HG02943 (cell line): Measurements from ENCODE around the gene CRIP1.

ENCODE experiments used
- ATAC-seq: cut with Tn5 transposase; IDR thresholded peaks from one replicate; pipeline ENCODE4 v1.9.1; 2021; ENCODE audit warnings: mild to moderate bottlenecking, low read depth, moderate library complexity; ENCODE audit not compliant: unreplicated experiment

CRIP1 gene

DNA sequence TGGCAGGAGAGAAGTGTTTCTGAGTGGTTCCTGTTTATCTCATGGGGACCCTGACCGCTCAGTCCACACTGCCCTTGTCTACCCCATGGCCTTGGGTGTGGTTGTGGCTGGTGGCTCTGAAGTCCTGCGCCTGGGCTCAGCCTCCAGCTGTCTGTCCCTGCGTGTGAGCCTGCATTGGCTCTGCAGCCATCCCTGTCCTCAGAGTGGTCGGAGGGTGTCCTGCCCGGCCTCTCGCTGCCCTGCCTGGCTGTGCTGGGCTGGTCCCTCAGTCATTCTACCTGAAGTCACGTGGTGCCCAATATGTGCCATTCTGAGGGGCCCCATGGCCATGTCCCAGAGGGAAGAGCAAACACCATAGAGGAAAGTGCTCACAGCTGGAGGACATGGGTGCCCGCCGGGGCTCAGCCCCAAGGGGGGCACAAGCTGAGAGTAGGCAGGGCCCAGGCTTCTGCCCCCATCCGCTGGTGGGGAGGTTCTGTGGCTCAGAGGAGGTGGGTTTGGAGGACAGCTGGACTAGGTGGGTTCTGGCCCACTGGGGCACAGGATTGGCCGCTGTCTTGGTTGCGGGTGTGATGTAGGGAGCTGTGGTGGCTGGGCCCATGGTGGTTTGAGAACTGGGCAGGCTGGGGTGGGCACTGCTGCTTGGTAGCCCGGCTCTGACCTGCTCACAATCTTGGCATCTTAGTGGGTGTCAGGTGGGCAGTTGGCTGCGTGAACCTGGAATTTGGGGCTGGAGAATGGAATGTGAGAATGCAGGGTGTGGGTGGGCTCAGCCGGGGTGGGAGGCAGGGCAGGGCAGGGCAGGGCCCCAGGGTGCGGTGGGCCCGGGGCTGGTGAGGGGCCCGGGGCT lies 16.0 kb downstream of the CRIP1 start:
- ATAC-seq, result no peak

DNA sequence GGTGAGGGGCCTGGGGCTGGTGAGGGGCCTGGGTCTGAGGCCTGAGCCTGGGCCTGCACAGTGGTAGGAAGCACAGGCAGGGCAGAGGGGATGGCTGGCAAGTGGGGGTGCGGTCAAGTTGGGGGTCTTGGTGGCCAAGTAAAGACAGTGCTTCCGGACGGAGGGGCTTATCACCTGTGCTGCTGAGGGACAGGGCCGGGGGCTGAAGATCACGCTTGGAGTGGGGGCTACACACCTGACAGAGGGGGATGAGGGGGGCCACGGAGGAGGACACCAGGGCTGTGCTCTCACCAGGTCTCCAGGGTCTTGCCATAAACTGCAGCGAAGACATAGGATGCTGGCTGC lies 16.6 kb downstream of the CRIP1 start:
- no peak for ATAC-seq

GRCh38 chr14:105503935-105504692 lies 17.4 kb downstream of the CRIP1 start:
- no peak for ATAC-seq

- ATAC-seq, result no peak
Measured at GRCh38 chr14:105505101-105505500, 18.4 kb downstream of the CRIP1 start.

DNA sequence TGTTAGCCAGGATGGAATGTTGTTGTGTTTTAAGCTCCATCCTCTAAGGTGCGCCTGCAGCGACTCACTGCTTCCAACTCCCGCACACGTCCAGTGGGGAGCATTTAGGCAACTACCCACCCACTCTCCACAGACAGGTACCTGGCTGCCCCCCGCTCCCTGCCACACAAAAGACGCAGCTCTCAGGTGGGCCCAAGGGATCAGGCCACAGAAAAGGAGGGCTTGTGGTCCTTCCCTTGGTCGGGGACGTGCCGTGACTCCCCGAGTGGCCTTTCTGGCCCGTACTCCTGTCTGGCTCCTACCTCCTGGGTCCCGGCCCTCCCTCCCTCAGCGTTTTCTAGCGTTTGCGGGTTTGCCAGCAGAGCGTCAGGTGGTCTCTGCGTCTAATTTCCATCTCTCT lies 20.6 kb downstream of the CRIP1 start:
- no peak for ATAC-seq

DNA sequence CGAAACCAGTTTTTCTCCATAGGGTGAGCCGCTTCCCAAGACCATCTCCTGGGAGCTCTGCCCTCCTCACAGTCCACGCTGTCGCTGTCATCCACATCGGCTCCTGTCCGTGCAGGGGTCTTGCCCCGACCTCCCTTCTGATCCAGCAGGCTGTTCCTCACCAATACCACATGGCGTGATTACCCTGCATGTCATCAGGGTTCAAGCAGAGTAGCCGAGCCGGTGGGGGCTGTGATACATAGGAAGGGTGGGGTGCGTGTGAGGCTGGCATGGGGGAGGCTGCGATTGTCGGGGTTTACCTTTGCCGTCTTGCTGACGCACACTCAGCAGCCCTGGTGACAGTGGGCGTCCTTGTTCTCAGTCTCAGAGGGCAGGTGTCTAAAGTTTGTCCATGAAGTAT lies 21.4 kb downstream of the CRIP1 start:
- ATAC-seq, result no peak

DNA sequence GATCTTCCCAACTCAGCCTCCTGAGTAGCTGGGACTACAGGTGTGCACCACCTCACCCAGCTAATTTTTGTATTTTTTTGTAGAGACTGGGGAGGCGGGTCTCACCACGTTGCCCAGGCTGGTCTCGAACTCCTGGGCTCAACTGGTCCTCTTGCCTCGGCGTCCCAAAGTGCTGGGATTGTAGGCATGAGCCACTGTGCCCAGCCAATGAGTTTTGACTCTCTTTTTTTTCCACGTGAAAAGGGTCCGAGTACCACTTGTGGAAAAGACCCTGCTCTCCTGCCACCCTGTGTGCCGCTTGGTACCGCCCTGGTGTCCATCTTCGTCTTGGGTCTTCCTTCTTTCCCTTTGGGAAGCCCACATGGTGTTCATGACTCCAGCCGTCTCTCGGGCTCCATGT lies 21.9 kb downstream of the CRIP1 start:
- no peak for ATAC-seq

- no peak for ATAC-seq
Measured at GRCh38 chr14:105517096-105517495, 30.4 kb downstream of the CRIP1 start.

DNA sequence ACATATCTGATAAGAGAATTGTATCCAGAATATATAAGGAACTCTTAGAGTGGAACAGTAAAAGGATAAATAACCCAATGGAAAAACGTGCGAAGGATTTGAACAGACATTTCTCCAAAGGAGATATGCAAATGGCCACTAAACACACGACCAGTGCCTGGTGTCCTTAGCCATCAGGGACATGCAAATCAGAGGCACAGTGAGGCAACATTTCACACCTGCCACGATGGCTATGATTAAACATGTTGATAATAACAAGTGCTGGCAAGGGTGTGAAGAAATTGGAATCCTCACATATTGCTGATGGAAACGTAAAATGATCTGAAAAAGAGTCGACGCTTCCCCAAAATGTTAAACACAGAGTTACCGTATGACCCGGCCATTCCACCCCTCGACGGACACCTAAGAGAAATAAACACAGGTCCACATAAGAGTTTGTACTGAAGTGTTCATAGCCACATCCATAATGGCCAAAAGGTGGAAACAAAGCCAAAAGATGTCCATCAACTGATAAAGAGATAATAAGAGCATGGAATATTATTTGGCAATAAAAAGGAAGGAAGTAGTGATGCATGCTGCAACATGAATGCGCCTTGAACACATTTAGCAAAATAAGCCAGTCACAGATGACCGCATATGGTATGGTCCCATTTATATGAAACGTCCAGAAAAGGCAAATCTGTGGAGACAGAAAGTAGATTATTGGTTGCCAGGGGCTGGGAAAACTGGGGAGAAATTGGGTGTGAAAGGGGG lies 33.4 kb downstream of the CRIP1 start:
- no peak for ATAC-seq

DNA sequence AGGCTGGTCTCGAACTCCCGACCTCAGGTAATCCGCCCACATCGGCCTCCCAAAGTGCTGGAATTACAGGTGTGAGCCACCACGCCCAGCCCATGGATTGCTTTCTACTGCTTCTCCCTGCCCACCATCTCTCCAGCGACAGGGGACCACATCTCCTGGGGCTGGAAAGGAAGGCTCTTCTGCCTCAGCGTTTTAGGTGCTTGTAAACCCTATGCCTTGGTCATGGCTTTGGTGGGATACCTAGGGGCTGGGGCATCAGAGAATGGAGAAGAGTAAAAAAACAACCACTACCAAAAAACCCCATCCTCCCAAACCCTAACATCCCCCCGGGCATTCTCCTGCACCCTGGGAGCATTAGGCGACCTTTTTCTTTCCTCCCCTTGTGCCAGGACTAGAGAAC lies 38.6 kb downstream of the CRIP1 start:
- no peak for ATAC-seq

- ATAC-seq, result no peak
Measured at GRCh38 chr14:105525861-105526775, 39.4 kb downstream of the CRIP1 start, which contains the start of gene TMEM121. Gene TMEM121, plus strand, starts transcription at chr14:105526583. Its CDS starts 2,252 bp downstream, at chr14:105528835.

GRCh38 chr14:105526776-105527380 lies 40.2 kb downstream of the CRIP1 start:
- no peak for ATAC-seq

DNA sequence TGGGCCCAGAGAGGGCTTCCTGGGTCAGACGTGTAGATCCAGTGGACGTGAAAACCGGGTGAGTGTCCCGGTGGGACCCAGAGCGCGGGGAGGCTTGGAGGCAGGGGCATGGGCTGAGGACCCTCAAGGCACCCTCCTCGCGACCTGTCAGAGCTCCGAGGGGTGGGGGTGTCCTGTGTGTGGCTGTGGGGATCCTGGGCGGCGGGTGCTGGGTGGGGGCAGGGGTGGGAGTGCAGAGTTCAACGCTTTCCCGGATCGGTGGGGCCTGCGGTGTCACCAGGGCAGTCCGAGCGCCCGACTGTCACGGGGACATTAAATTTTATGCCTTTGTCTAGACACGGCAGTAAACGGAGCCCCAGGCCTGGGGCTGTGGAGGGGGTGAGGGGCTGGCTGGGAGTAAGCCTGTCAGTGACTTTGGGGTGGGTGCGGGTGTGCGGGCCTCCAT lies 40.7 kb downstream of the CRIP1 start:
- no peak for ATAC-seq

GRCh38 chr14:105527826-105528585 lies 41.3 kb downstream of the CRIP1 start:
- no peak for ATAC-seq

GRCh38 chr14:105528586-105529318 lies 42.1 kb downstream of the CRIP1 start:
- ATAC-seq, result no peak

DNA sequence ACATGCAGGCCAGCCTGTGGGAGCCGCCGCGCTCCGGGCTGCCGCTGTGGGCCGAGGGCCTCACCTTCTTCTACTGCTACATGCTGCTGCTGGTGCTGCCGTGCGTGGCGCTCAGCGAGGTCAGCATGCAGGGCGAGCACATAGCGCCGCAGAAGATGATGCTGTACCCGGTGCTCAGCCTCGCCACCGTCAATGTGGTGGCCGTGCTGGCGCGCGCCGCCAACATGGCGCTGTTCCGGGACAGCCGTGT lies 42.6 kb downstream of the CRIP1 start:
- no peak for ATAC-seq

- ATAC-seq, result no peak
Measured at GRCh38 chr14:105529569-105530284, 43.0 kb downstream of the CRIP1 start.
